Esophagus squamous epithelium (tissue), 4 donors: Measurements from ENCODE around the gene LACTBL1.

Experiments
- POLR2A ChIP-seq, 4 donors: fragments of 450-650 bp; IDR thresholded peaks; one replicate each; pipeline ENCODE4 v1.6.1; 2017; ENCODE audit warnings: antibody characterized with exemption in 4 of 4, mild to moderate bottlenecking in 4 of 4, moderate library complexity in 3 of 4
- TF ChIP-seq, protein P1 (sequence below), 6 experiments: fragments of 450-650 bp in 4 of 6; fragments of 200-600 bp in 2 of 6; sonication (generic) in 2 of 6; IDR thresholded peaks; one replicate each; pipeline ENCODE4 v1.5.1; 2016 to 2019; ENCODE audit warnings: antibody characterized with exemption in 6 of 6, mild to moderate bottlenecking in 4 of 6, moderate library complexity in 4 of 6

DNA sequence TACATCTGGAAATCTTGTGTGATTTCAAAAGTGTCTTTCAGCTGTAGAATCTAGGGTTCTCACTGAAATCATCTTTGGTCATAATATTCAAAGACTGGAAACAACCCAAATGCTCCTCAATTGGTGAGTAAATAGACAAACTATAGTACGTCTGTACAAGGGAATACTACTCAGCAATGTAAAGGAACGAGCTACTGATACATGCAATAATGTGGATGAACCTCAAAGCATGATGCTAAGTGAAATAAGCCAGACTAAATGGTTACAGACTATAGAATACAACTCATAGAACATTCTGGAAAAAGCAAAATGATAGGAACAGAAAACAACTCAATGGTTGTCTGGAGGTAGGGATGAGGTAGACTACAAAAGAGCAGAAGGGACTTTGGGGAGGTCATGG is 2.6 kb downstream of the LACTBL1 start:
- TF ChIP-seq, protein P1, sequence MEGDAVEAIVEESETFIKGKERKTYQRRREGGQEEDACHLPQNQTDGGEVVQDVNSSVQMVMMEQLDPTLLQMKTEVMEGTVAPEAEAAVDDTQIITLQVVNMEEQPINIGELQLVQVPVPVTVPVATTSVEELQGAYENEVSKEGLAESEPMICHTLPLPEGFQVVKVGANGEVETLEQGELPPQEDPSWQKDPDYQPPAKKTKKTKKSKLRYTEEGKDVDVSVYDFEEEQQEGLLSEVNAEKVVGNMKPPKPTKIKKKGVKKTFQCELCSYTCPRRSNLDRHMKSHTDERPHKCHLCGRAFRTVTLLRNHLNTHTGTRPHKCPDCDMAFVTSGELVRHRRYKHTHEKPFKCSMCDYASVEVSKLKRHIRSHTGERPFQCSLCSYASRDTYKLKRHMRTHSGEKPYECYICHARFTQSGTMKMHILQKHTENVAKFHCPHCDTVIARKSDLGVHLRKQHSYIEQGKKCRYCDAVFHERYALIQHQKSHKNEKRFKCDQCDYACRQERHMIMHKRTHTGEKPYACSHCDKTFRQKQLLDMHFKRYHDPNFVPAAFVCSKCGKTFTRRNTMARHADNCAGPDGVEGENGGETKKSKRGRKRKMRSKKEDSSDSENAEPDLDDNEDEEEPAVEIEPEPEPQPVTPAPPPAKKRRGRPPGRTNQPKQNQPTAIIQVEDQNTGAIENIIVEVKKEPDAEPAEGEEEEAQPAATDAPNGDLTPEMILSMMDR (IDR thresholded peaks at IDR 0.05) = no peak
- no peak for TF ChIP-seq POLR2A (IDR thresholded peaks at IDR 0.05)
